GM18499 (cell line): ENCODE measurements around the gene CAVIN1.
"Not testable (repeated sequence)": the region's sequence is repeated elsewhere in the genome, so short reads cannot be mapped to it uniquely, and the experiment has no call there.

Experiments used
- ATAC-seq: cut with Tn5 transposase; IDR thresholded peaks from one replicate; pipeline ENCODE4 v1.9.1; 2021; ENCODE audit warnings: moderate number of reproducible peaks; ENCODE audit not compliant: insufficient read depth, unreplicated experiment

The CAVIN1 gene

GRCh38 chr17:42406615-42407288 lies 16.3 kb downstream of the CAVIN1 start:
- ATAC-seq, result no peak

GRCh38 chr17:42405963-42406495 lies 17.0 kb downstream of the CAVIN1 start:
- ATAC-seq, result no peak

- ATAC-seq, result no peak
Observed at GRCh38 chr17:42405076-42405475, 18.0 kb downstream of the CAVIN1 start.

DNA sequence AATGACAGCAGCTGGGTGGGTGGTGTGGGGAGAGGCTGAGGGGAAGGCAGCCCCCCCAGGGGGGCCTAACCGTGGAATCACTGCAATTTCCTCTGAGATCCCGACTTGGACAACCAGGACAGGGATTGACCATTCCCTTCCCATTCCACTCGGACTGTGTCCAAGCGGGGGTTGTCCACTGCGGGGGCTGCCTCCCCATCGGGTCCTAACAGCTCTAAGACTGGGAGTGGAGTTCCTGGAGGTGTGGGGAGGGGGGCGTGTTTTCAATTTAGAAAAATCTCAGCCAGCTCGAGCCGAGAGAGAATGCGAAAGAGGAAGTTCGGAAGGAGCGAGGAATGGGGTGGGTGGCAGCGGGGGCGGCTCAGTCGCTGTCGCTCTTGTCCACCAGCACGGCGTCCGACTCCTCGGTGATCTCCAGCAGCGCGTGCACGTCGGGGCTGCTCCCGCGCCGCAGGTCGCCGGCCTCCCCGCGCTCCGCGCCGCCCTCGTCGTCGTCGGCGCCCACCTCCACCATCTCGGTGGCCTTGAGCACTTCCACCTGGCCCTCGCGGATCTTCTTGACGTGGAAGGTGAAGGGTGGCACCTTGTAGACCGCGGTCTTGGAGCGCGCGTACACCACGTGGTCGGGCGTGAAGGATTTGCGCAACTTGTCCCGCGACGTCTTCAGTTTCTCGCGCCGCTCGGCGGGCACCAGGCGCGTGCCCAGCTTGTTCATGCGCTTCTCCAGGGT lies 18.6 kb downstream of the CAVIN1 start:
- ATAC-seq, result no peak

DNA sequence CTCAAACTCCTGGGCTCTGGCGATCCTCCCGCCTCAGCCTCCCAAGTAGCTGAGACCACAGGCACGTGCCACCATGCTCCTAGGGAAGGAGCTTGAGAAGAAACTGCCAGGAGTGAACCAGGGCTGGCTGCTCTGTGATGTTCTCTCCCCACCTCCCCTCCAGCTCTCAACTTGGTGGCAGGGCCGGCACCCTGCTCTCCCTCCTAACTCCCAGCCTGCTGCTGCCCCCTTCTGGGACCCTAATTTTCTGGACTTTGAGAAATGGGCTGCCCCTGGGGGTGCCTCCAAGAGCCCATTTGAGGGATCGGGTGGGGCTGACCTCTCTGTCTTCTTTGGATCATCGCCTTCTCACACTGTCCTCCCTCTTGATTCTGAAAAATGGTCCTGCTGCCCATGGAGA lies 19.9 kb downstream of the CAVIN1 start:
- ATAC-seq, result no peak

- ATAC-seq, result no peak
Observed at GRCh38 chr17:42402117-42402516, 20.9 kb downstream of the CAVIN1 start.

DNA sequence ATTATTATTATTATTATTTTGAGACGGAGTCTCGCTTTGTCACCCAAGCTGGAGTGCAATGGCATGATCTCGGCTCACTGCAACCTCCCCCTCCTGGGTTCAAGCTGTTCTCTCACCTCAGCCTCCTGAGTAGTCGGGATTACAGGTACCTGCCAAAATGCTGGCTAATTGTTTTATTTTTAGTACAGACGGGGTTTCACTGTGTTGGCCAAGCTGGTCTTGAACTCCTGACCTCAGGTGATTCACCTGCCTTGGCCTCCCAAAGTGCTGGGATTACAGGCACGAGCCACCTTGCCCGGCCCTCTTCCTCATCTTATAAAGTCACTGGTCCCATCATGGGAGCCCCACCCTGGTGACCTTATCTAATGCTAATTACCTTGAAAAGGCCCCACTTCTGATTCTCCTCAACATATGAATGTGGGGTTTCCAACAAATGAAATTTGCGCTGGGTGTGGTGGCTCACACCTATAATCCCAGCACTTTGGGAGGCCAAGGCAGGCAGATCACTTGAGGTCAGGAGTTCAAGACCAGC lies 22.1 kb downstream of the CAVIN1 start:
- ATAC-seq, result not testable (repeated sequence)

DNA sequence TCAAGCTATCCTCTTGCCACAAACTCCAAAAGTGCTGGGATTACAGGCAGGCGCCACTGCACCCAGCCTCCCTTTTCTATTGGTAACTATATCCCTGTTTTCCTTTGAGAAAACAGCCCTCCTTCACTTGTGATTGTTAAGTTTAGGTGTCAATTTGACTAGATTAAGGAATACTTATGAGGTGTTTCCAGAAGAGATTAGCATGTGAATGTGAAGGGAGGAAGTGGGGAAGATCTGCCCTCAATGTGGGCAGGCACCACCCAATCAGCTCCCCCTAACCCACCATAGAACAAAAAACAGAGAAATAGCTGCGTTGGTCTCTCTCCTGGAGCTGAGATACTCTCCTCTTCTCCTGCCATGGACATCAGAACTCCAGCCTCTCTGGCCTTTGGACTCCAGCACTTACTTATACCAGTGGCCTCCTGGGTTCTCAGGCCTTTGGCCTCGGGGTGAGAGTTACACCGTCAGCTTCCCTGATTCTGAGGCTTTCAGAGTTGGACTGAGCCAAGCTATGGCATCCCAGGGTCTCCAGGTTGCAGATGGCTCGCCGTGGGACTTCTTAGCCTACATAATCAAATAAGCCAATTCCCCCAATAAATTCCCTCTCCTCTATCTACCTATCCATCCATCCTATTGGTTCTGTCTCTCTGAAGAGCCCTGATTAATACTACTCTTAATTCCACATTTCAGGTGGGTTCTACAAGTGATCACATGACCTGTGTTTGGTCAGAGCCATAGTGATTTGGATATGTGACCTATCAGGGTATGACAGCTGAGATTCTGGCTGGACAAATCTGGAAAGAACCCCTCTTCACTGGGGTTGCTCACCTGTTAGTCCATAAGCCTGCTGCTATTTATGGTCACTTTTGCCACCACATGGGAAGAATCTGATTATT lies 22.9 kb downstream of the CAVIN1 start:
- ATAC-seq, result no peak

DNA sequence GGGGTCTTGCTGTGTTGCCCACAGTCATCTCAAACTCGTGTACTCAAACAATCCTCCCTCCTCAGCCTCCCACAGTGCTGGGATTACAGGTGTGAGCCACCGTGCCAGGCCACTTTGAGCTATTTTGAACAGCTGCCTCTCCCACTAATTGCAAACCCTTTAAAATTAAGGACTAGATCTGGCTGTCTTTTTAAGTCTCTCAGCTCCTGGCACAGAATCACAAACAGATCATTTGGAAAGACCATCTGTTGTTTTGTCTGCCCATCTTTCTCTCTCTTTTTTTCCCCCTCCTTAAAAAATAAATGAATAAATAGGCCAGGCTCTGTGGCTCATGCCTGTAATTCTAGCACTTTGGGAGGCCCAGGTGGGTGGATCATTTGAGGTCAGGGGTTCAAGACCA lies 23.9 kb downstream of the CAVIN1 start:
- ATAC-seq, result no peak

DNA sequence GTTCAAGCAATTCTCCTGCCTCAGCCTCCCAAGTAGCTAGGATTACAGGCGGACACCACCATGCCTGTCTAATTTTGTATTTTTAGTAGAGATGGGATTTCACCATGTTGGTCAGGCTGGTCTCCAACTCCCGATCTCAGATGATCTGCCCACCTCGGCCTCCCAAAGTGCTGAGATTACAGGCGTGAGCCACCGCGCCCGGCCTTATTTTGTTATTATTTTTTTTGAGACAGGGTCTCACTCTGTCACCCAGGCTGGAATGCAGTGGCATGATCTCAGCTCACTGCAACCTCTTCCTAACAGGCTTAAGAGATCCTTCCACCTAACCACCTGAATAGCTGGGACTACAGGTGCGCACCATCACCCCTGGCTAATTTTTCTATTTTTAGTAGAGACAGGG lies 27.5 kb downstream of the CAVIN1 start:
- not testable (repeated sequence) for ATAC-seq

DNA sequence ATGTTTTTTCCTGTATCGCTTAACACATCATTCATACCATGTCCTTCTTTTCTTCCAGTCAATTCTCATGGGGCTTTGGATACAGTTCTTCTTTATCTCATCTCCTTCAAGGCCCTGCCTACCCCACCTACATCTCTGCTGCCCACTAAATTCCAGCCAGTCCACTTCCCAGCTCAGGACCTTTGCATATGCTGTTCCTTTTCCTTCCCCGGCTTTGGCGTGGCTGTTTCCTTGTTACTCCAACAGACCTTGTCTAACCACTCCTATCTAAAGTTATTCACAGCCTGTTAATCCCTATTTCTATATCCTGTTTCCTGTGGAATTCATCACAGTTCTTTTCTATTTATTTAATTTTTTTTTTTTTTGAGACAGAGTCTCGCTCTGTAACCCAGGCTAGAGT lies 28.2 kb downstream of the CAVIN1 start:
- no peak for ATAC-seq

DNA sequence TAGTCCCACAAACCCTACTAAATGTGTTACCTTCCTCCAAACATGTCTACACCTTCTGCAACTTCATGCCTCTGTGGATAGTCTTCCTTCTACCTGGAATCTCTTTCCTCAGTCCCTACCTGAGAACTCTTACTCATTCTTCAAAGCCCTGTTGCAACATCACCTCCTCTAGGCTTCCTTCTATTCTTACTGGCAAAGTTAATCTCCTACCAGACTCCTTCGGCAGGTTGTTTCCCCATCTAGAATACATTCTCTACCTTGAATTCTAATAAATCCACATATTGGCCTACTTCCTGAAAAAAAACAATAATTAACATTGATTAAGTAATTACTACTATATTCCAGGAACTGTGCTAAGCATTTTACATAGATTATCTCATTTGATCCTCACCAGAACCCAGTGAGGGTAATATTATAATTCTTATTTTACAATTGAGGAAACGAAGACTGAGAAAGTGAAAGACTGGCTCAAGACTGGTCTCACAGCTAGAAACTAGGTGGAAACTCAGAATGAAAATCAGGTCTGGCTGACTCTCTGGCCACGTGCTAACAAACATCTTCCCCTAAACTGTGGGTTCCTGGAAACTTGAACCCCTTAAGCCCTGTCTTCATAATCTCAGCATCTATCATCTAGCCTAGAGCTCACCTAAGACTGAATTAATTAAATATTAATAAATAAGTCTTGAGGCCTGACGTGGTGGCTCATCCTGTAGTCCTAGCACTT lies 30.2 kb downstream of the CAVIN1 start:
- no peak for ATAC-seq

DNA sequence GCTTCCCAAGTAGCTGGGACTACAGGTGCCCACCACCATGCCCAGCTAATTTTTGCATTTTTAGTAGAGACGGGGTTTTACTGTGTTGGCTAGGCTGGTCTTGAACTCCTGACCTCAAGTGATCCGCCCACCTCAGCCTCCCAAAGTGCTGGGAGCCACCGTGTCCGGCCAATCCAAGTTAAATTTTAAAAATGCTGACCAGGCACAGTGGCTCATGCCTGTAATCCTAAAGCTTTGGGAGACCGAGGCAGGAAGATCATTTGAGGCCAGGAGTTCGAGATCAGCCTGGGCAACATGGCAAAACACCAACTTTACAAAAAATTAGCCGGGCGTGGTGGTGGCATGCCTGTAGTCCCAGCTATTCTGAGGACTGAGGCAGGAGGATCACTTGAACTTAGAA lies 31.6 kb downstream of the CAVIN1 start:
- not testable (repeated sequence) for ATAC-seq

DNA sequence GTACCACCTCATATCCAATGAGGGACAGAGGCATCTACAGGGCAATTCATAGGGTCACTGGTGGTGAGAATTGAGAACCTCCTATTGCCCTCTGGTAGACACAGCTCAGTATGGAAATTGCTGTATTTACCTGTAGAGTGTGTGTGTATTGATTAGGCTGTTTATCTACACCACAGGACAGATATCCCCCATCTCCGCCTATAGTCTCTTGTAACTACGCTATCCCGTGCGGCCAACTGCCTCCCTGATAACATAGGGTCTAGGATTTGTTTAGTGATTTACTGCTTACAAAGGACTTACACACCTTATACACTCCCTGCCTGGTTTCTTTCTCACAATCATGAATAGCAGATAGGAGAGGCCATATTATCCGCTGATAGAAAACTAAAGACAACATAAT lies 33.2 kb downstream of the CAVIN1 start:
- no peak for ATAC-seq

- peak; percentile 10 for ATAC-seq
Observed at GRCh38 chr17:42389135-42389417, 34.0 kb downstream of the CAVIN1 start.

DNA sequence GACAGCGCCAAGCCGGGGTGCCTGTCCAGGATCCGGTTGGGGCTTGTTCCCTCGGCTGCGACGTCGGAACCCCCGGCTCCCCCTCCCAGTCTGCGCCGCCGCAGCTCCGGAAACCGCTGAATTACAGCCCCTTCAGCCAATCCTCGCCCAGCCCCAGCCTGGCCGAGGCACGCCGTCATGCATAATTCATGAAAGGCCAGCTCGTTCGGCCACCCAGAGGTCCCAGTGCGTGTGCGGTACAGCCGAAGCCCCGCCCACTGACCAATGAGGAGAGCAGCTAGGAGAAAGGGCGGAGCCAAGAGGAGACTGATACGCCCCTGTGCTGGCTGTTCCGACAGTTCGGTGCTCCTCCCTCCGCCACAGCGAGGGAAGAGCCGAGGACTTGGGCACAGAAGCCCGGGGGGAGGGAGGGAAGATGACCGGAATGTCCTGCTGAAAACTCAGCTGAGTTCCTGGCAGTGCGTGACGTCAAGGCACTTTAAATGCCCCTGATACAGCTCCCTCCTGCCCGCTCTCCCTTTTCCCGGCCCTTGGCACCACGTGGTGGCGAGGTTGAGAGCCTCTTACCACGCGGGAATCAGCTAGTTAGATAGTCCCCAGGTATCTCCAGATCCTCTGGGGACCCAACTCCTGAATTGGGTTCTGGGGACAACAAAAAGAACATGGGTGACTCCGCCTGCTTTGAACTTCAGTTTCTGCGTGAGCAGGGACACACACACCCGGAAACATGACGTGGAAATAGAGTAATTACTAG lies 34.5 kb downstream of the CAVIN1 start, which contains the start of gene STAT3:
STAT3 (minus strand) TSS at position 62 of the 754 bp plus-strand sequence. CDS start 39,926 bp downstream, outside the sequence.
- ATAC-seq, result peak; percentile 76

GRCh38 chr17:42387661-42388380 lies 35.2 kb downstream of the CAVIN1 start:
- ATAC-seq, result no peak

DNA sequence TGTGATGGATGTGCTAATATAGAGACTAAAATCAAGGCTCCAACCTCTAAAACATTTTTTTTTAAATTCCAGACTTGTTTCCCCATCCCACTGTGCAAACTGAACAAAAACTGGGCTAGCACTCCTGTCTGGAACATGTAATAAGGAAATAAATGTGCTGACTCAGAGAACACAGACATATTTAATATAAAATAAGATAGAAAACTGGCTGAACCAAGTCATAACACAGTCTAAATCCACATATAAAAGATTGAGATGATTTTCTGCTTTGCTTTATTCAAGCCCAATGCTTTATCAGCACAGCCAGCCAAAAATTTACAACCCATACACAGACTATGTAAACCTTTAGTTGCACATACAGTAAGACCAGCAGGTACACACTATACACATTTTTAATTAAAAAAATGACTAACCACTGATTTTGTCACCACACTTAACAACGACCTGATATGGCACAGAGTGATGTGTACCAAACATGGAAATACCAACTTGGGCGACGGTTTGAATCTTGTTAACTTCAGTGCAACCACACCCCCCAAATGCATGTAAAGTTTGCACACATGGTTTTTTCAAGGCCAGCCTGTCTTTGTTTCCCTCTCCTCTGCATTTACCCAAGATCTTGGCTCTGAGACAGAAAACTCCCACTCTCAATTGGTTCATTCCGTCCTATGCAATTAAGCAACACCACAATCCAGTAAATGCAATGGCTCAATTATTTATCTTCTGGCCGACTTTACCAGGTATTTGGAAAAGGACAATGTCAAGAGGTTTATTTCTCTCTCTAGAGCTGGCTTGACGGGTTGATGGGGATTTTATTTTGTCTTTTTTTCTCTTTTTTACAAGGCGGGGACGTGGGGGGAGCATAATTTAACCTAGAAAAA lies 36.0 kb downstream of the CAVIN1 start:
- ATAC-seq, result no peak
